Raji (cell line): ENCODE data around the gene TTF2.

Experiments used
- POLR2A ChIP-seq: IDR thresholded peaks from 2 replicates; pipeline ENCODE4 v1.6.1; 2011; ENCODE audit warnings: low read depth, low read length, control low read depth; ENCODE audit not compliant: insufficient read depth

TTF2 gene

DNA sequence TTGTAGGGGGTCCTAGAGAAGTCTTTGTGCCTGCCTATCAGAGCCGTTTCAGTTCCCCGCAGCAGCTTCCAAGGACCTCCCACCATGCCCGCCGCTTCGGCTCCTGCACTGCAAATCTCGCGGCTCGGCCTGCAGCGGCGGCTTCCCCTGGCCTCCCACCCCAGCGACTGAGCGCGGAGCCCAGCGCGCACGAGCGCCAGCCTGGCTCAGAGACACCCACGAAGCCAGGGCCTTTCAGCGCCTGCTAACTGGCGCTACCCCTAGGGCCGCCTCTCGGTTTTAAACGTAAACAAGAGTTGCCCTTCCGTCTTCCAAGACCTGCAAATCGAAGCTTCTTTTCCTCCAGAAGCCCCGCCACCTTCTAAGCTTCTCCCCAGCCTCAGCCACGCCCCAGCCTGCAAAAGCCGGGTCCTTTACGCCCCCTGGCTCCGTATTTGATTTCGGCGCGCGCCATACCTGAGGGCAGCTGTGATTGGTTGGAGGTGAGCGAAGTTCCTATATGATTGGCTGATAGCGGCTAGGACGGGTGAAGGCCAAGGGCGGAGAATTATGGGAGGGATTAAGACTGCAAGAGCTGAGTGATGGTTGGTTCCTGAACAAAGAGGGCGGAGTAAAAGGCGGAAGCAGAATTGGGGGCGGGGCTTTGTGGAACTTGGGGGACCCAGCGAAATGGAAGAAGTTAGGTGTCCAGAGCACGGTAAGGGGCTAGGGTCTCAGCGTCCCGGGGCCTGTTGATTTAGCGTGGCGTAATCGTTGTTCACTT is at the start of gene TTF2:
TSS of gene TTF2 (plus strand) at position 649 of the 763 bp plus-strand sequence. CDS start at position 670, 21 bp downstream.
- peak; percentile 59; the same call in 1 of the 2 replicates for TF ChIP-seq POLR2A

GRCh38 chr1:117011334-117011733 is 48.8 kb upstream of the TTF2 start:
- TF ChIP-seq POLR2A: no peak

GRCh38 chr1:117013309-117013858 is 46.7 kb upstream of the TTF2 start:
- no peak for TF ChIP-seq POLR2A

GRCh38 chr1:117014209-117014608 is 45.9 kb upstream of the TTF2 start:
- TF ChIP-seq POLR2A: no peak

- no peak for TF ChIP-seq POLR2A
These were observed 44.4 kb upstream of the TTF2 start for GRCh38 chr1:117015724-117016123.

GRCh38 chr1:117017062-117017461 is 43.1 kb upstream of the TTF2 start:
- TF ChIP-seq POLR2A: no peak

GRCh38 chr1:117017648-117018047 is 42.5 kb upstream of the TTF2 start:
- no peak for TF ChIP-seq POLR2A

GRCh38 chr1:117020526-117021156 is 39.5 kb upstream of the TTF2 start:
- TF ChIP-seq POLR2A: no peak

- no peak for TF ChIP-seq POLR2A
These were observed 38.0 kb upstream of the TTF2 start for GRCh38 chr1:117022114-117022513.

GRCh38 chr1:117025568-117025967 is 34.6 kb upstream of the TTF2 start:
- no peak for TF ChIP-seq POLR2A

DNA sequence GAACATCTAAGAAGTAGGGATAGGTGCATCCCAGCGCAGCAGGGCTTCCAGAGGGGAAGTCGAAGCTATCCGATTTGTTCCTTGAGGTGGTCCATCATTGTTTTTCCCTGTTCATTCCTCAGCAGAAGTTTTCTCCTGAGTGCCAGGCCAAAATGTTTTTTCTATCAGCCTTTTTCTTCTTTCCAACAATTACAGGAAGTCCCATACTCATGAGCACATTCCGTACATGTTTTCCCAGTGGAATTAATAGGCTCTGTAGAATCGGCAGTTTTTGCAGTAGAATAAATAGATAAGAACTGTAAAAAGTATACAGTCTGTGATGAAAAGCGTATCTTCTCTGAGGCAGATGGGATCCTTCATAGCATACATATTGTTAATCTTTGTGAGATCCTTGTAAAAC is 33.8 kb upstream of the TTF2 start:
- TF ChIP-seq POLR2A: no peak

- no peak for TF ChIP-seq POLR2A
These were observed 30.4 kb upstream of the TTF2 start for GRCh38 chr1:117029685-117030084.

DNA sequence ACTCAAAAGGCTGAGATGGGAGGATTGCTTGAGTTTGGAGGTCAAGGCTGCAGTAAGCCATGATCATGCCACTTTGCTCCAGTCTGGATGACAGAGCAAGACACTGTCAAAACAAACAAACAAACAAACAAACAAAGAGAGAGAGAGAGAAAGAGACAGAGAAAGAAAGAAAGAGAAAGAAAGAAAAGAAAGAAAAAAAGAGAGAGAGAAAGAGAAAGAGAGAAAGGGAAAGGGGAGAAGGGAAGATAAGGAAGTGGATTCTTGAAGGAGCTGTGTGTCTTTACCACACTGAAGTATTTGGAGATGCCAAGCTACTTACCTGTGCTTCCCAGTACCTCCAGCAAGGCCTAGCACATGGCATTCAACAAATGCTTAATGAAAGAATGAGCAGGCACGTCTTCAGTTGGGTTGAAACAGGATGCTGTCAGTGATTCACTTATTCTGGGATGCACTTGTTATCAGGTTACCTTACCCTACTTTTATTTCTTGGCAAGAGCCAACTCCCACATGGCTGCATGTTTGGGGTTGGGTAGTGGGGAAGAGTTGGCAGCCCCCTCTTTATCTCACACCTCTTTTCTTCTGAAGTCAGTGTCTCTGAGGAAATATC is 29.8 kb upstream of the TTF2 start:
- TF ChIP-seq POLR2A: no peak

GRCh38 chr1:117032266-117032665 is 27.9 kb upstream of the TTF2 start:
- no peak for TF ChIP-seq POLR2A

DNA sequence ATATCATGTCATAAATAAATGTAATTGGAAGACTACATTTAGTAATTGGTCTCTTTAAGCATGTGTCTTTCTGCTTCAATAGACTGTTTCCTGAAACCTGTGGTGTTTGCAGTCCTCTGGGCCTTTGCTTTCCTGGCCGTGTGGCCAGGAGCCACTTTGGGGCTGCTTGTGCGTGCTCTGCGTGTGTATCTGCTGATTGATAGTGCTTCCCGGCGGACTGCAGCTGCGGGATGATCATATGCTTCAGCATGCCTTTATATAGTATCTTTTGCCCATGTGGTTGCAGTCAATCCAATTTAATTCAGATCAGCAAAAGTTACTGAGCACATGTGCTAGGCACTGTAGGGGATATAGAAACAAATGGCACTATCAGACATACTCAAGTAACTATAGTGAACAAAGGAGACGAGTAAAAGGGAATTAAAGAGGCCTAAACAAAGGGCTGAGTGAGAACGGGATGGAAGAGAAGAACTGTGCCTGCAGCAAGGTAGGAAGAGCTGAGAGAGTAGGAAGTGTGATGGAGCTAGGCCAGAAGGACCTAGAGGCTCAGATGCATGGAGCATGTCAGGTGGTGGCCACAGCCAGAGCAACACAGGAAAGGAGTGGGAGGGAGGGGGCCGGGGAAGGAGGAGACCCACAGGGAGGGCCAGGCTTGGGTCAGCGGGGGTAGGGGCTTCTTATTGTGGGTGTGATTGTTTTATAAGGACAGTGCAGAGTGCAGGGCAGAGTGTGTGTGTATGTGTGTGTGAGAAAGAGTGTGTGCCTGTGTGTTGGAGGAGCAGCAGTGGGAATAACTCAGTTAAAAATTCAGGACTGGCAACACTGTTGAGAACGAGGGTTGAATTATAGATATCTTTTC is 27.2 kb upstream of the TTF2 start:
- no peak for TF ChIP-seq POLR2A
